Jurkat, Clone E6-1 (cell line): ENCODE results near the gene SLC26A1.
"Not testable (repeated sequence)": the region's sequence is repeated elsewhere in the genome, so short reads cannot be mapped to it uniquely, and the experiment has no call there.

Experiments used
- DNase-seq: peaks from one replicate; pipeline ENCODE4 v3.0.0-alpha.2; 2011; ENCODE audit warnings: low read depth, low spot score
- H3K4me3 ChIP-seq: 2 replicates; pipeline ENCODE4 v1.5.1; 2011; ENCODE audit warnings: mild to moderate bottlenecking, low read length, control low read depth, moderate library complexity

Gene SLC26A1

DNA sequence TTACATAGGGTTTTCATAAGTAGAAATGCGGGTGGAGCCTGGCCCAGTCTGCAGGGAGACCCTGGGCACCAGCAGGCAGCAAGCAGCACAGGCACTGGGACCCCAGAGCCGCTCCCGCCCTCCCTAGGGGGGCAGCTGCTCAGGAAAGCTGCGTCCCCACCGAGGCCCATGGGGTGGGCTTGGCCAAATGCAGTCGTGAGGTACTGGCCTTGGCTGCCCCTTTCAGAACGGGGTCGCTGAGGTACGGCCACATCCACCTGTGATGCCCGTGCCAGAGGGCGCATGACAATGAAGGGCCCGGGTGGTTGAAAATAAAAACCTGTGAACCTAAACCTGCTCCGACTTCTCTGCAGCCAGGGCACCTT lies 44.3 kb downstream of the SLC26A1 start:
- H3K4me3 ChIP-seq: no peak overlapping the region
- no peak for DNase-seq

DNA sequence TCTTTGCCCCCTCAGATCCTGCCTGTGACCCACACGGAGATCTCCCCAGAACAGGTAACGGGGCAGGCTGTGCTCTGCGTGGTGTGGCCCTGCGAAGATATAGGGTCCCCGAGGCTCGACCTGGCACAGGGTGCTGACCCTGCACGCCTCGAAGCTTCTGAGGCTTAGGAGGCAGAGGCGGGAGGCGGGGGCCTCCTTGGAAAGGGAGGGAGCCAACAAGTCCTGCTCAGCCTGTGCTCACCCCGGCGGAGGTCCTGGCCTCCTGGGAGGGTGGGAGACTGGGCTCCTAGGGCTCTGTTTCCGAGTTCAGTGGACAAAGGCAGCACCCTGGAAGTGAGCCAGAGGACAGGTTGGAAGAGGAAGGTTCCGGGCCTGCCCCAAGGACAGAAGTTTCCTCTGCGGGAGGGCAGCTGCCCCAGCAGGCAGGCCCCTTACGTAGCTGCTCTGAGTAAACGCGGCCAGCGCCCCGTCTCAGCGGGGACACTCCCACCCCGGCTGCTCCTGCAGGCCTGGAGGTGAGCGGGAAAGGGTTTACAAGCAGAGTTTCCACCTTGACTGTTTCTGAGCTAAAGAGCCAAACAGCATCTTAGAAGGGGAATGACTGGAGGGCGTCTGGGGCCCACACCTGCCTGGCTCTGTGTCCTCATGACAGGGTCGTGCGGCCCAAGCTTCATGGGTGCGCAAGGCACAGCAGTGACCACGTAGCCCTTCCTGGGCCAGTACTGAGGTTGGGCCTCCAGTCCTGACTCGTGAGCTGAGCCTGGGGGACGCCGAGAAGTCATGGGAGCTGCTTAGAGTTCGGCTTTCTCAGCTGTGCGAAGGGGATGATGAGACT lies 44.9 kb downstream of the SLC26A1 start:
- no peak for DNase-seq
- no peak overlapping the region for H3K4me3 ChIP-seq

DNA sequence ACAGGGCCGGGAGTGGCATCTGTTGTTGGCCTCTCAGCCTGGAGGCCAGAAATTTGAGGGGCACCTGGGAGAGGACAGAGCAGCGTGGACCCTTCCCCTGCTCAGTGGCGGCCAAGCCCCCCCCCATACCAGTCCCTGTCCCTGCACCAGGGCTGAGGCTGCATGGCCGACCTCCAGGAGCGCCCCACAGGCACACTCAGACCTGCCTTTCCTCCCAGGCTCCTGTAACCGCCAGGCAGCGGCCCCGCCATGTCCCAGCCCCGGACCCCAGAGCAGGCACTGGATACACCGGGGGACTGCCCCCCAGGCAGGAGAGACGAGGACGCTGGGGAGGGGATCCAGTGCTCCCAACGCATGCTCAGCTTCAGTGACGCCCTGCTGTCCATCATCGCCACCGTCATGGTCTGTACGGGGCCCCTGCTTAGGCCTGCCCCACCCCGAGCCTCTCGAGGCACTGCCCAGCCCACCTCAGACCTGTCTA lies 45.7 kb downstream of the SLC26A1 start:
- no peak overlapping the region for H3K4me3 ChIP-seq
- DNase-seq: no peak

DNA sequence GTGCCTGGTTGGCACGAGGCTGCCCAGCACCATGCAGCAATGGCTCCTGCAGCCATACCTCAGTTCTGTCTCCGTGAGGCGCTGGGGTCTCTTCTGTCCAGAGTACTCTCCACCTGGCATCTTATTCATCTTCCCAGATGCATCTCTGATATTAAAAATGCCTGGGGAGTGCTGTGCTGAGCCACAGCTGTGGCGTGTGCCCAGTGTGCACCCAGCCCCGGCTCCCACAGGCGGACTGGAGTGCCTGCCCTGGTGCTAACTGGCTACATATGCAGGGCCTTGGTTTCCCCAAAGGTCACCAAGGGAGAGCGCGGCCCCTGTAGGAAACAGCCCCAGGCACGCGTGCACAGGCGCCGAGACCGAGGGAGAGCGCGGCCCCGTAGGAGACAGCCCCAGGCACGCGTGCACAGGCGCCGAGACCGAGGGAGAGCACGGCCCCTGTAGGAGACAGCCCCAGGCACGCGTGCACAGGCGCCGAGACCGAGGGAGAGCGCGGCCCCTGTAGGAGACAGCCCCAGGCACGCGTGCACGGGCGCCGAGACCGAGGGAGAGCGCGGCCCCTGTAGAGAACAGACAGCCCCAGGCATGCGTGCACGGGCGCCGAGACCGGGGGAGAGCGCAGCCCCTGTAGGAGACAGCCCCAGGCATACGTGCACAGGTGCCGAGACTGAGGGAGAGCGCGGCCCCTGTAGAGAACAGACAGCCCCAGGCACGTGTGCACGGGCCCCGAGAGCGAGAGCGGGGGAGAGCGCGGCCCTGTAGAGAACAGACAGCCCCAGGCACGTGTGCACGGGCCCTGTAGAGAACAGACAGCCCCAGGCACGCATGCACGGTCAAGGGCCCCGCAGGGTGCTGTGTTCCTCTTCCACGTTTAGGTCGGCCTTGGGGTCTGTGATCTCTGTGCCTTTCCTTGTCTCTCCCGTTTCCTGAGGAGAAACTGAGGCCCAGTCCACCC lies 46.4 kb downstream of the SLC26A1 start:
- H3K4me3 ChIP-seq: no peak overlapping the region
- DNase-seq: no peak

DNA sequence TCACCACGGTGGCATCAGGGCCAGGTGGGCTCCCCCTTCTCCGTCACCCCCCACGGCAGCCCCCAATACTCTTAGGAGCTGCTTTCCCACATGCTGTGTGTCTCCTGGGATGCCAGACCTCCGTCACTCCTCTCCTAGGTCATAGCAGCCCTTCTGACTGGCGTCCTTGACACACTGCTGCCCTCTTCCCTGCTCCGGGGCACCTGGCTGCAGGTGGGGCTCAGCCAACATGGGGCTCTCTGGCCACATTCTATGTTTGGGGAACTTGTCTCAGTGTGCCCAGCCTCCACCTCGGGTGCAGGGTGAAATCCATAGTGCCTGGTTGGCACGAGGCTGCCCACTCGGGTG lies 47.1 kb downstream of the SLC26A1 start:
- no peak for DNase-seq
- no peak overlapping the region for H3K4me3 ChIP-seq

DNA sequence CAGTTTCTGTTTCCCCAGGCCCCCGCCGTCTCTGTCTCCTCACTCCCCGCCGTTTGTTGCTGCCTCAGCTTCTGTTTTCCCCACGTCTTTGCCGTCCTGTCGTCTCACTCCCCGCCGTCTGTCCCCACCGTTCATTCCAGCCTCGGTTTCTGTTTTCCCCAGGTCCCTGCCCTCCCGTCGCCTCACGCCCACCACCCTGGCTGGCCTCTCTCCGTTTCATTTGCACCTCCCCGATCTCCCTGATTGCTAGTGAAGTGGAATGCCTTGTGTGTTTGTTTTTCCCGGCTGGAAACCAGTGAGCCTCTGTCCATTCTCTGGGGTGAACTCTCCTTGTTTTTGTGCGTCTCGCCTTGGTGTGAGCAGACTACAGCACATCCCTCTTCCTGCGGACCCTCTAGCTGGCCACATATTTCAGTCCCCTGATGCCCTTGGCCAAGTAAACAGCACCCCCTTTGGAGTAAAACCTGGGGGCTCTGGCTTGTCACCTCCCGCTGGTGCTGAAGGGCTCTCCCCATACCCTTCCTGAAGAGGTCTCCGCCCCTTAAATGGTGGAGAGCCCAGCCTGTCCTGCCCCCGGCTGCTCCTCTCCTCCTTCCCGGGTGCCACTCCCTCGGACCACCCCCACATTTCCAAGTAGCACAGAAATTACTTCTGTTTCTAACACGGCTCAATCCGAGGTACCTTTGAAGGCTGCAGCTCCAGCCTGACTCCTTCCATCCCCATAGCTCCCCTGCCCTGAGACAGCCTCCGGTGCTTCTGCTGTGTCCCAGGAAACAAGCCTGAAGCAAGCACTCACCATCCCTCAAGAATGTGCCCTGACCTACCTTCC lies 47.7 kb downstream of the SLC26A1 start:
- no peak overlapping the region for H3K4me3 ChIP-seq
- DNase-seq: no peak

DNA sequence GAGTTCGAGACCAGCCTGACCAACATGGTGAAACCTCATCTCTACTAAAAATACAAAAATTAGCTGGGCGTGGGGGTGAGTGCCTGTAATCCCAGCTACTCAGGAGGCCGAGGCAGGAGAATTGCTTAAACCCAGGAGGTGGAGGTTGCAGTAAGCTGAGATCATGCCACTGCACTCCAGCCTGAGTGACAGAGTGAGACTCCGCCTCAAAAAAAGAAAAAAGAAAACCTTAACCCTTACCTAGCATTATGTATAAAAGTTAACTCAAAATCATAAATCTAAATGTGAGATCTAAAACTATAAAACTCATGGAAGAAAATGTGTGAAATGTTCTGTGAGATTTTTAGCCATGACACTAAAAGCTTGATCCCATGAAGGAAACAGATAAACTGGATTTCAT lies 53.7 kb downstream of the SLC26A1 start:
- H3K4me3 ChIP-seq, DNase-seq: not testable (repeated sequence)
